ENCODE measurements around the gene STAT4. TPM values are rescaled to one million over a fixed set of nuclear protein-coding genes. Genes with fewer than 3 reads are reported as not detected.

STAT4 gene, protein sequence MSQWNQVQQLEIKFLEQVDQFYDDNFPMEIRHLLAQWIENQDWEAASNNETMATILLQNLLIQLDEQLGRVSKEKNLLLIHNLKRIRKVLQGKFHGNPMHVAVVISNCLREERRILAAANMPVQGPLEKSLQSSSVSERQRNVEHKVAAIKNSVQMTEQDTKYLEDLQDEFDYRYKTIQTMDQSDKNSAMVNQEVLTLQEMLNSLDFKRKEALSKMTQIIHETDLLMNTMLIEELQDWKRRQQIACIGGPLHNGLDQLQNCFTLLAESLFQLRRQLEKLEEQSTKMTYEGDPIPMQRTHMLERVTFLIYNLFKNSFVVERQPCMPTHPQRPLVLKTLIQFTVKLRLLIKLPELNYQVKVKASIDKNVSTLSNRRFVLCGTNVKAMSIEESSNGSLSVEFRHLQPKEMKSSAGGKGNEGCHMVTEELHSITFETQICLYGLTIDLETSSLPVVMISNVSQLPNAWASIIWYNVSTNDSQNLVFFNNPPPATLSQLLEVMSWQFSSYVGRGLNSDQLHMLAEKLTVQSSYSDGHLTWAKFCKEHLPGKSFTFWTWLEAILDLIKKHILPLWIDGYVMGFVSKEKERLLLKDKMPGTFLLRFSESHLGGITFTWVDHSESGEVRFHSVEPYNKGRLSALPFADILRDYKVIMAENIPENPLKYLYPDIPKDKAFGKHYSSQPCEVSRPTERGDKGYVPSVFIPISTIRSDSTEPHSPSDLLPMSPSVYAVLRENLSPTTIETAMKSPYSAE
- 0.09 TPM in 1 of 2 replicates, not detected in the other for total RNA-seq

DNA sequence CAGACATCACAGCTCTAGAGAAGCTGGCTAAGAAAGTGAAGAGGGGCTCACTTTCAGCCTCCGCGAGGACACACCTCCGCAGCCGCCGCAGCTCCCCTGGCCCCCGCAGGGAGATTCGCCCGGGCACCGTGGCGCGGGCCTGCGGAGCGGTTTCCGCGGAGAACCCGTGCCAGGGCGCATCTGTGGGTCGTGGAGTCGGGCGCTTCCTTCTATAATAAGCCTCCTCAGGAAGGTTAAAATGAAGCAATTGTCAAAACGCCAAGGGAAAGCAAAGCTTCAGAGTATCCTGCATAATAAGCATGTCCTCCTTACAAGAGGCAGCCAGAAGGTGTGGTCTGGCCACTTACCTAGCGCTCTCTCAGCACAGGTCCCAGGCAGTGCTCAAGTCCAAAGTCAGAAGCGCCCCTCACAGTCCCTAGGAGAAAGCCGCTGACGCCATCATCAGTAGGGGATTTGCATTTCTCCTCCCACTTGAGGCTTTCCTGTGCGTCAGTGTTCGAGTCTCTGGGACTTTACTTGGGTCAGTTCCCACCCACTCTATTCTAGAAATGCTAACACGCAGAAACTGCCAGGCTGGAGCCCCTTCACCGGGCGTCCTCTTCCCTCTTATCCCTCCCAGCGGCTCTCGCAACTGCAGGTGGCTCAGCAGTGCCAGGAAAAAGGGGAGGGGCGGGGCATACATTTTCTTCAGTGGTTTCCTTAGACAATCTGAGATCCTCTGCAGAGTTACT is at the start of gene STAT4:
STAT4 (minus strand) TSS at position 395 of the 731 bp plus-strand sequence. CDS start 2,791 bp downstream, outside the sequence.

DNA sequence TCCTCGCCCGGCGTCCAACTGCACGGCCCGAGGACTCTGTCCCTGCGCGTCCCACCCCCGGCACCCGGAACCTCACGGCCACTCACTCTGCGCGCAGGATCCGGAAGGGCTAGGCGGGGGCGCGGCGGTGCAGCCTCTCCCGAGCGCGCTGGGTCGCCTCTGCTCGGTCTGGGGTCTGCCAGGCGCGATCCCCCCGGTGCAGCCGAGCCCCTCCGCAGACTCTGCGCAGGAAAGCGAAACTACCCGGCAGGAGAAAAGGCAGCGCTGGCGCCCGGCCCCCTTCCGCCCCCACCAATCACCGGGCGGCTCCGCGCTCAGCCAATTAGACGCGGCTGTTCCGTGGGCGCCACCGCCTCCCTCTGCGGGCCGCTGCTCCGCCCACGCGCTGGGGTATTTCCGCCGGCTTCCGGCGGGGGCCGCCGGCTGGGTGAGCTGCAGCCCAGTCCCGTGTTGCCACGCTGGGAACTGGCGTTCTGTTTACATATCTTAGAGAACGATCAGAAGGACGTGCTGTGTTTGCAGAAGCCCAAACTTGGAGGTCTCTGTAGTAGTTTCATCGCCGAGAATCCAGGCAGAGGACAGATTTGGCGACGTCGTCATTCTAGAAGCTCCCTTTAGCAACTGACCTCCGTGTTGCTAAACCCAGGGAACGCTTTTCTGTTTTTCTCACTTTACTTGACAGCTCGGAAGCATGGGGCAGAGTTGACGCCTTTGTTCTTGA is 136.7 kb downstream of the STAT4 start, which contains the start of gene STAT1:
STAT1 (minus strand) TSS at position 240 of the 721 bp plus-strand sequence. CDS start 4,168 bp downstream, outside the sequence.

Other genes starting within 250 kb of the STAT4 start
- 55.2 and 62.1 TPM in 2 replicates for gene STAT1, start 136.8 kb downstream of the STAT4 start, total RNA-seq
- gene MYO1B, start 94.4 kb upstream of the STAT4 start, total RNA-seq, result 27.6 and 60.9 TPM in 2 replicates